Body of pancreas (tissue), 4 donors: ENCODE results near the gene SLC39A13.

Source experiments
- CTCF ChIP-seq, 7 experiments: fragments of 450-650 bp in 4 of 7; fragments of 200-600 bp in 3 of 7; sonication (generic) in 3 of 7; IDR thresholded peaks; one replicate each; pipeline ENCODE4 v1.5.1; 2016 to 2019; ENCODE audit warnings: antibody characterized with exemption in 7 of 7
- POLR2A ChIP-seq, 3 donors: fragments of 450-650 bp; IDR thresholded peaks; one replicate each; pipeline ENCODE4 v1.6.1; 2016; ENCODE audit warnings: antibody characterized with exemption in 3 of 3, mild to moderate bottlenecking in 2 of 3

- TF ChIP-seq CTCF (IDR thresholded peaks at IDR 0.05) (no peak), POLR2A (IDR thresholded peaks at IDR 0.05) (peak in 2 of 3 donors; percentile 15 to 36)
These were observed 15.0 kb upstream of the SLC39A13 start for GRCh38 chr11:47393163-47394049.
